DOHH2 (cell line): Measurements from ENCODE around the gene ART4.
A peak's percentile ranks its signal among the peaks of the same experiment; 100 is the strongest.

Experiments used
- H3F3A ChIP-seq: fragments of 200-600 bp; sonication (generic), shearing (Covaris generic); 2 replicates; pipeline ENCODE4 v1.6.0; 2016; ENCODE audit warnings: antibody characterized with exemption, mild to moderate bottlenecking; ENCODE audit not compliant: control insufficient read depth, insufficient read depth
- H3K27ac ChIP-seq: fragments of 200-600 bp; sonication (generic); 2 replicates; pipeline ENCODE4 v1.5.1; 2014; ENCODE audit warnings: low read depth, mild to moderate bottlenecking, low read length, moderate library complexity
- H3K27me3 ChIP-seq: fragments of 200-600 bp; sonication (generic); 2 replicates; pipeline ENCODE4 v1.6.1; 2014; ENCODE audit warnings: mild to moderate bottlenecking, low read length, mixed read lengths; ENCODE audit not compliant: control insufficient read depth
- H3K36me3 ChIP-seq: fragments of 200-600 bp; sonication (generic); 2 replicates; pipeline ENCODE4 v1.6.1; 2014; ENCODE audit warnings: mild to moderate bottlenecking, low read length, moderate library complexity, mixed read lengths; ENCODE audit not compliant: control insufficient read depth
- H3K4me1 ChIP-seq: fragments of 200-600 bp; sonication (generic); 2 replicates; pipeline ENCODE4 v1.6.1; 2014; ENCODE audit warnings: mild to moderate bottlenecking, low read length, mixed read lengths; ENCODE audit not compliant: control insufficient read depth
- H3K4me2 ChIP-seq: fragments of 200-600 bp; sonication (generic); 2 replicates; pipeline ENCODE4 v1.6.0; 2014; ENCODE audit warnings: mild to moderate bottlenecking, low read length, moderate library complexity
- H3K4me3 ChIP-seq: fragments of 200-600 bp; sonication (generic); 2 replicates; pipeline ENCODE4 v1.5.1; 2014; ENCODE audit warnings: mild to moderate bottlenecking, low read length, mixed read lengths
- H3K79me2 ChIP-seq: fragments of 200-600 bp; sonication (generic); 2 replicates; pipeline ENCODE4 v1.6.1; 2014; ENCODE audit warnings: mild to moderate bottlenecking, low read length, mixed read lengths; ENCODE audit not compliant: control insufficient read depth
- H3K9me2 ChIP-seq: fragments of 200-600 bp; sonication (generic); replicated peaks from 2 replicates; pipeline ENCODE4 v1.6.1; 2014; ENCODE audit warnings: mild to moderate bottlenecking, low read length, mixed read lengths; ENCODE audit not compliant: control insufficient read depth
- H3K9me3 ChIP-seq: fragments of 200-600 bp; sonication (generic); 2 replicates; pipeline ENCODE4 v1.6.1; 2014; ENCODE audit warnings: antibody characterized with exemption, low read length, mixed read lengths; ENCODE audit not compliant: control insufficient read depth, insufficient read depth
- H4K20me1 ChIP-seq: fragments of 200-600 bp; sonication (generic); 2 replicates; pipeline ENCODE4 v1.6.0; 2014; ENCODE audit warnings: low read depth, mild to moderate bottlenecking, antibody characterized with exemption, low read length, moderate library complexity; ENCODE audit not compliant: control insufficient read depth, insufficient read depth
- CTCF ChIP-seq: fragments of 200-600 bp; sonication (generic); IDR thresholded peaks from one replicate; pipeline ENCODE4 v1.5.1; 2014; ENCODE audit warnings: antibody characterized with exemption, mild to moderate bottlenecking, low read depth, low read length; ENCODE audit not compliant: poor library complexity, severe bottlenecking

Gene ART4

GRCh38 chr12:14775636-14775980, 67.7 kb downstream of the ART4 start:
- Histone ChIP-seq H3K27me3 (no peaks in the 10 kb centered on the region), H3K9me3 (no peaks in the 10 kb centered on the region), H3K9me2 (no peaks in the 10 kb centered on the region), H3K4me2 (peak overlapping the region; percentile 73), H3F3A (peaks cover 30% of the 10 kb centered on the region), H4K20me1 (no peaks in the 10 kb centered on the region), H3K79me2 (peaks cover 25% of the 10 kb centered on the region), H3K36me3 (peaks cover 3% of the 10 kb centered on the region), H3K4me1 (peaks cover 46% of the 10 kb centered on the region), H3K27ac (no peak overlapping the region), H3K4me3 (peak overlapping the region; percentile 84)
- TF ChIP-seq CTCF, result no peak
